ENCODE data around the gene CNNM3.
"Not testable (repeated sequence)": the region's sequence is repeated elsewhere in the genome, so short reads cannot be mapped to it uniquely, and the experiment has no call there.

The CNNM3 gene

GRCh38 chr2:96857667-96858372 lies 41.8 kb downstream of the CNNM3 start, which contains the start of gene ANKRD39:
Gene ANKRD39 (minus strand): TSS chr2:96858016. CDS start chr2:96857987, 29 bp downstream.
- H3K4me3 ChIP-seq (ENCODE audit: low read depth, low read length): peak within 1 kb of the TSS; percentile 64
- peak; percentile 99 for DNase-seq (ENCODE audit: low read depth)
- peak; percentile 54 for TF ChIP-seq MYC (IDR thresholded peaks at IDR 0.05; ENCODE audit: low read depth, low read length)
- TF ChIP-seq, protein P1, sequence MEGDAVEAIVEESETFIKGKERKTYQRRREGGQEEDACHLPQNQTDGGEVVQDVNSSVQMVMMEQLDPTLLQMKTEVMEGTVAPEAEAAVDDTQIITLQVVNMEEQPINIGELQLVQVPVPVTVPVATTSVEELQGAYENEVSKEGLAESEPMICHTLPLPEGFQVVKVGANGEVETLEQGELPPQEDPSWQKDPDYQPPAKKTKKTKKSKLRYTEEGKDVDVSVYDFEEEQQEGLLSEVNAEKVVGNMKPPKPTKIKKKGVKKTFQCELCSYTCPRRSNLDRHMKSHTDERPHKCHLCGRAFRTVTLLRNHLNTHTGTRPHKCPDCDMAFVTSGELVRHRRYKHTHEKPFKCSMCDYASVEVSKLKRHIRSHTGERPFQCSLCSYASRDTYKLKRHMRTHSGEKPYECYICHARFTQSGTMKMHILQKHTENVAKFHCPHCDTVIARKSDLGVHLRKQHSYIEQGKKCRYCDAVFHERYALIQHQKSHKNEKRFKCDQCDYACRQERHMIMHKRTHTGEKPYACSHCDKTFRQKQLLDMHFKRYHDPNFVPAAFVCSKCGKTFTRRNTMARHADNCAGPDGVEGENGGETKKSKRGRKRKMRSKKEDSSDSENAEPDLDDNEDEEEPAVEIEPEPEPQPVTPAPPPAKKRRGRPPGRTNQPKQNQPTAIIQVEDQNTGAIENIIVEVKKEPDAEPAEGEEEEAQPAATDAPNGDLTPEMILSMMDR (IDR thresholded peaks at IDR 0.05; ENCODE audit: low read depth, low read length): peak; percentile 73
- peak; percentile 42; the same call in 1 of the 2 replicates for TF ChIP-seq MAX (IDR thresholded peaks at IDR 0.05; ENCODE audit: low read depth, low read length)
- peak; percentile 77 for TF ChIP-seq POLR2A (IDR thresholded peaks at IDR 0.05; ENCODE audit: extremely low read depth, insufficient read length)

GRCh38 chr2:96859099-96859649 lies 43.1 kb downstream of the CNNM3 start:
- TF ChIP-seq POLR2A (IDR thresholded peaks at IDR 0.05; ENCODE audit: extremely low read depth, insufficient read length): no peak
- TF ChIP-seq MYC (IDR thresholded peaks at IDR 0.05; ENCODE audit: low read depth, low read length): no peak
- no peak for TF ChIP-seq MAX (IDR thresholded peaks at IDR 0.05; ENCODE audit: low read depth, low read length)
- TF ChIP-seq, protein P1 (IDR thresholded peaks at IDR 0.05; ENCODE audit: low read depth, low read length): no peak
- no peak for DNase-seq (ENCODE audit: low read depth)
- H3K4me3 ChIP-seq (ENCODE audit: low read depth, low read length): no peak overlapping the region

- no peak for DNase-seq (ENCODE audit: low read depth)
- H3K4me3 ChIP-seq (ENCODE audit: low read depth, low read length): no peak overlapping the region
- TF ChIP-seq, protein P1 (IDR thresholded peaks at IDR 0.05; ENCODE audit: low read depth, low read length): no peak
- no peak for TF ChIP-seq MAX (IDR thresholded peaks at IDR 0.05; ENCODE audit: low read depth, low read length)
- TF ChIP-seq POLR2A (IDR thresholded peaks at IDR 0.05; ENCODE audit: extremely low read depth, insufficient read length): no peak
- TF ChIP-seq MYC (IDR thresholded peaks at IDR 0.05; ENCODE audit: low read depth, low read length): no peak
Observed at GRCh38 chr2:96859681-96860064, 43.6 kb downstream of the CNNM3 start.

GRCh38 chr2:96860065-96861029 lies 44.3 kb downstream of the CNNM3 start:
- TF ChIP-seq MAX (IDR thresholded peaks at IDR 0.05; ENCODE audit: low read depth, low read length) (no peak), POLR2A (IDR thresholded peaks at IDR 0.05; ENCODE audit: extremely low read depth, insufficient read length) (no peak), MYC (IDR thresholded peaks at IDR 0.05; ENCODE audit: low read depth, low read length) (no peak)
- TF ChIP-seq, protein P1 (IDR thresholded peaks at IDR 0.05; ENCODE audit: low read depth, low read length): no peak

GRCh38 chr2:96861074-96861473 lies 45.0 kb downstream of the CNNM3 start:
- DNase-seq (ENCODE audit: low read depth): no peak
- H3K4me3 ChIP-seq (ENCODE audit: low read depth, low read length): no peak overlapping the region
- TF ChIP-seq POLR2A (IDR thresholded peaks at IDR 0.05; ENCODE audit: extremely low read depth, insufficient read length) (no peak), MAX (IDR thresholded peaks at IDR 0.05; ENCODE audit: low read depth, low read length) (no peak), MYC (IDR thresholded peaks at IDR 0.05; ENCODE audit: low read depth, low read length) (no peak)
- TF ChIP-seq, protein P1 (IDR thresholded peaks at IDR 0.05; ENCODE audit: low read depth, low read length): no peak

More at GRCh38 chr2:96860065-96861029, 44.3 kb downstream of the CNNM3 start:
- no peak overlapping the region for H3K4me3 ChIP-seq (ENCODE audit: low read depth, low read length)
- no peak for DNase-seq (ENCODE audit: low read depth)

DNA sequence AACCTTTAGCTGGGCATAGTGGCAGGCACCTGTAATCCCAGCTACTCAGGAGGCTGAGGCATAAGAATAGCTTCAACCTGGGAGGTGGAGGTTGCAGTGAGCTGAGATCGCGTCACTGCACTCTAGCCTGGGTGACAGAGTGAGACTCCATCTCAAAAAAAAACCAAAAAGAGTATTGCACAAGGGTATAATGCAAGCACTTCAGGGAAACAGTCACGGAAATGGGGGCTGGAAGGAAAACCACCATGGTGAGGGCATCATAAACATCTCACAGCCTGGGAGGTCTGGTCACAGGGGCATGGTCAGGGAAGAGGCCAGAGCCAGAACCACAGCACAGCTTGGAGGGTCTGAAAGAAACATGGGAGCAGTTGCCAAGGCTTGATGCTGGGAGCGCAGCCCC lies 47.0 kb downstream of the CNNM3 start:
- not testable (repeated sequence) for H3K4me3 ChIP-seq (ENCODE audit: low read depth, low read length); DNase-seq (ENCODE audit: low read depth)

Data from NB4 (cell line).